Breast epithelium (tissue), 4 donors: Measurements from ENCODE around the gene TENT5A. TPM values are rescaled to one million over a fixed set of nuclear protein-coding genes. Genes with fewer than 3 reads are reported as not detected.

ENCODE experiments used
- DNase-seq, 2 donors: peaks; one replicate each; pipeline ENCODE4 v3.0.0-alpha.2; 2019; ENCODE audit warnings: low spot score in 2 of 2
- H3K27ac ChIP-seq, 2 donors: fragments of 200-600 bp; sonication (generic) in 1 of 2; one replicate each; pipeline ENCODE4 v1.5.1; 2016 to 2019; ENCODE audit warnings: mild to moderate bottlenecking in 1 of 2
- H3K27me3 ChIP-seq, 2 donors: fragments of 200-600 bp; sonication (generic) in 1 of 2; one replicate each; pipeline versions ENCODE4 v1.5.1 to v1.6.0; 2017 to 2019; ENCODE audit warnings: control low read depth in 1 of 2, mild to moderate bottlenecking in 1 of 2
- H3K36me3 ChIP-seq: fragments of 200-600 bp; one replicate; pipeline ENCODE4 v1.5.1; 2019
- H3K4me1 ChIP-seq, 2 donors: fragments of 200-600 bp; sonication (generic); one replicate each; pipeline ENCODE4 v1.5.1; 2016 to 2019; ENCODE audit warnings: control low read depth in 1 of 2
- H3K4me3 ChIP-seq, 3 donors: fragments of 200-600 bp; sonication (generic); 1 replicate in 2 of 3; 2 replicates in 1 of 3; pipeline ENCODE4 v1.5.1; 2016 to 2019; ENCODE audit warnings: mild to moderate bottlenecking in 3 of 3, moderate library complexity in 2 of 3
- H3K9me3 ChIP-seq, 2 donors: fragments of 200-600 bp; sonication (generic) in 1 of 2; one replicate each; pipeline ENCODE4 v1.5.1; 2016 to 2019; ENCODE audit warnings: control low read depth in 1 of 2
- CTCF ChIP-seq, 3 donors: fragments of 450-650 bp; IDR thresholded peaks; one replicate each; pipeline ENCODE4 v1.5.1; 2016 to 2017; ENCODE audit warnings: antibody characterized with exemption in 3 of 3, mild to moderate bottlenecking in 3 of 3, moderate library complexity in 3 of 3
- POLR2A ChIP-seq: fragments of 450-650 bp; IDR thresholded peaks from one replicate; pipeline ENCODE4 v1.6.1; 2016; ENCODE audit warnings: antibody characterized with exemption, mild to moderate bottlenecking, moderate library complexity
- POLR2AphosphoS5 ChIP-seq, 3 donors: sonication (generic); formaldehyde crosslinking; IDR thresholded peaks; one replicate each; pipeline ENCODE4 v1.6.1; 2017; ENCODE audit warnings: antibody characterized with exemption in 3 of 3
- intact Hi-C: fragments of 100-400 bp; cut with DNase I; formaldehyde crosslinking; loops from one replicate; pipeline ENCODE4 v1.15.1; 2023; ENCODE audit warnings: low total_unique reads
- total RNA-seq, 3 donors: library from RNA; depleted of rRNA; stranded (reverse); fragments of >200 nt; gene quantifications; one replicate each; pipeline ENCODE4 v1.1.0, GENCODE V29; 2016

TENT5A gene
- total RNA-seq, 3 donors from 2014 or later = 24.3 to 42.4 (median 25.9) TPM

GRCh38 chr6:81696524-81696923 is 56.0 kb downstream of the TENT5A start:
- H3K4me3 ChIP-seq = no peak overlapping the region
- H3K4me1 ChIP-seq = no peaks in the 10 kb centered on the region
- TF ChIP-seq POLR2A (no peak), POLR2AphosphoS5 (IDR thresholded peaks at IDR 0.05) (no peak), CTCF (IDR thresholded peaks at IDR 0.05) (no peak)
- DNase-seq = no peak
- H3K27ac ChIP-seq = no peak overlapping the region
- no peaks in the 10 kb centered on the region for H3K27me3 ChIP-seq
- H3K9me3 ChIP-seq = no peaks in the 10 kb centered on the region
- H3K36me3 ChIP-seq = no peaks in the 10 kb centered on the region
- intact Hi-C loops = no loop called here
